HG03139 (cell line): Measurements from ENCODE around the gene TCP11L1.
"Not testable (repeated sequence)": the region's sequence is repeated elsewhere in the genome, so short reads cannot be mapped to it uniquely, and the experiment has no call there.

ENCODE experiments used
- ATAC-seq: cut with Tn5 transposase; IDR thresholded peaks from one replicate; pipeline ENCODE4 v1.9.1; 2021; ENCODE audit not compliant: unreplicated experiment

Gene TCP11L1

GRCh38 chr11:33028537-33028914 lies 10.8 kb upstream of the TCP11L1 start:
- ATAC-seq, result no peak

GRCh38 chr11:33029218-33029617 lies 10.2 kb upstream of the TCP11L1 start:
- not testable (repeated sequence) for ATAC-seq

- ATAC-seq, result no peak
Observed at GRCh38 chr11:33033493-33033892, 5.9 kb upstream of the TCP11L1 start.

GRCh38 chr11:33035011-33035410 lies 4.4 kb upstream of the TCP11L1 start:
- no peak for ATAC-seq

DNA sequence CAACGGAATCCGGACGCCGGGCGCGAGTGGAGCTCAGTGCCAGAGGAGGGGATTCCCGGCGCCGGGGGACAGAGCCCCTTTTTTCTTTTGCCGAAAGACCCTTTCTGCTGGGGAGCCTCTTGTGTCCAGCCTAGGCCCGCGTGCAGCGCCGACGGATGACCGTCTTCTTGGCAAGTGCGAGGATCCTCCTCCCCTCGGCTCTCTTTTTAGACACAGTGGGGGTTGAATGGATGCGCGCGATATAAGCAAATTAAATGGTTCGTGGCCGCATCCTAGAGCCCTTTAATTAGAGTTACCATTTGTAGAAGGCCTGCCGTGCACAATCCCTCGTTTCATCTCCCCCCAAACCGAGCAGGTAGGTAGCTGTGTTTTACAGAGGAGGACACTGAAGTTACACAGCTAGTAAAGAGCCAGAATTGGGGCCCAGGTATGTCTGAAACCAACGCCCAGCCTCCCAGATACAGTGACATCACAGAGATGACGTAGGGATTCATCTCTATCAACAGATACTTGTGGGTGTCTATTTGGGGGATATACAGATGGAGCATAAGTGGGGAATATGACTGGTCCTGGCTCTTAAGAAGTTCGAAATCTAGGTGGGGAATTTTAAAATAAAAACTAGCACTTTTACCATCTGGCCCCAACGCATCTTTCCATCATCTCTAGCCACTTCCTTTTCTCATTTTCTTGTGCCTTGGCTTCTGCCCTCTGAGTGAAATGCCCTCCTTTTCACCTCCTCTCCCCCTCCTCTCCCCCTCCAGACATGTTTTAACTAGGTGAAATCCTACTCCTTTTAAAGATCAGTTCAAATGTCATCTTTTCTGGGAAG lies 875 bp downstream of the TCP11L1 start:
- ATAC-seq, result peak; percentile 8

- ATAC-seq, result no peak
Observed at GRCh38 chr11:33040862-33041453, 1.6 kb downstream of the TCP11L1 start.

DNA sequence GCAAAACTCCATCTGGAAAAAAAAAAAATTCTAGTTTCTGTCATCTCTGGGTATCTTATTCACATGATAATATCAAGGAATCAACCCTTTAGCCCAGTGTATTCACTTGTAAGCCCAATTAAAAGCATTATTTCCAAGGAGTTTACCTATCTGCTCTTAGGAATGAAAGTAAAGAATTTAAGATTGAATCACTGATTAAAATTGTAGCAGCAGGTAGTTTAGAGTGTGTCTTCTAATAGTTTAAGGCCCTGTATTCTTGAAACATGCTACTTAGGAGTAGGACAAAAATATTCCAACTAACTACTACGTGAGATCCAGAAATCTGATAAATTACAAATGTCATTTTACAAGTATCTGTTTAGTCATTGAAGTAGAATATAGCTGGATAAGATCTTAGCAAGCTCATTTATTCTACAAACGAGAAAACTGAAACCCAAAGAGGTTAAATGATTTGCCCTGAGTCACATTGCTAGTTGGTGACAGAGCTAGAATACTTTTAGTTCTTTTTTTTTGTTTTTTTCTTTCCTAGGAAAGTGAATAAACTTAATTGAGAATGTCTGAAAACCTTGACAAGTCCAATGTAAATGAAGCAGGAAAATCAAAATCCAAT lies 4.0 kb downstream of the TCP11L1 start:
- ATAC-seq, result no peak

- ATAC-seq, result no peak
Observed at GRCh38 chr11:33044285-33044756, 4.9 kb downstream of the TCP11L1 start.

- ATAC-seq, result no peak
Observed at GRCh38 chr11:33045551-33046255, 6.3 kb downstream of the TCP11L1 start.

- ATAC-seq, result not testable (repeated sequence)
Observed at GRCh38 chr11:33048701-33049100, 9.3 kb downstream of the TCP11L1 start.

DNA sequence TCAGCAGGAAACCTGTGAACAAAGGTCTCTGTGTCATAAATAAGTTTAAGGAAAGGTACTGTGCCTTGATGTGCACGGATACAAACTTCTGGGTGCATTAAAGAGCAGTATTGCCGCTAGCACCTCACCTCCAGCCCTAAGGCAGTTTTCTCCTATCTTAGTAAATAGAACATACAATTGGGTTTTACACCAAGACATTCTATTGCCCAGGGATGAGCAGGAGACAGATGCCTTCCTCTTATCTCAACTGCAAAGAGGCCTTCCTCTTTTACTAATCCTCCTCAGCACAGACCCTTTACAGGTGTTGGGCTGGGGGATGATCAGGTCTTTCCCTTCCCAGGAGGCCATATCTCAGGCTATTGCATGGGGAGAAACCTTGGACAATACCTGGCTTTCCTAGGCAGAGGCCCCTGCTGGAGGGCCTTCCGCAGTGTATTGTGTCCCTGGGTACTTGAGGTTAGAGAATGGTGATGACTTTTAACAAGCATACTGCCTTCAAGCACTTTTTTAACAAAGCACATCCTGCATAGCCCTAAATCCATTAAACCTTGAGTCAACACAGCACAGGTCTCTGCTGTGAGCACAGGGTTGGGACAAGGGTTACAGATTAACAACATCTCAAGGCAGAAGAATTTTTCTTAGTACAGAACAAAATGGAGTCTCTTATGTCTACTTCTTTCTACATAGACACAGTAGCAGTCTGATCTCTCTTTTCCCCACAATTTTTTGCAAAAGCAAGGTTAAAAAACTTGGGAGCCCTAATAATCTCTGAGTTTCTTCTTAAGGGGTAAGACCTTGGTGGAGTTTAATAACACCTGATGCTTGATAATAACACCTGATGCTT lies 10.4 kb downstream of the TCP11L1 start:
- ATAC-seq, result not testable (repeated sequence)

GRCh38 chr11:33052231-33052630 lies 12.9 kb downstream of the TCP11L1 start:
- ATAC-seq, result no peak

DNA sequence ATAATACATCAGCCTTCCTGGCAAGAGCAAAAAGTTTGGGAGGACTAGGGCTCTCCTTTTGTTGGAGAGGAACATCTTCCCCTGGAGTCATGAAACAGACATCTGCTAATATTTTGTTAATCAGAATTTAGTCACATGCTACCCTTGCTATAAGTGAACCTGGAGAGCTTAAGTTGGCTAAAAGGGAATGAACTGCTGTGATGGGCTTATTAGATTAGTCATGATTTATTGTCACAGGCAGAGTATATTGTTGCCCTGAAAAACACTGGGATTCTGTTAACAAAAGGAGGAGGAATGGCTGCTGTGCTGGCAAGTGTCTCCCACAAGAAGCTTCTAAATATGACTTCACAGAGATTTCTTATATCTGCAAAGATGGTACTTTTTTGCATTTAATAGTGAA lies 16.0 kb downstream of the TCP11L1 start:
- no peak for ATAC-seq

DNA sequence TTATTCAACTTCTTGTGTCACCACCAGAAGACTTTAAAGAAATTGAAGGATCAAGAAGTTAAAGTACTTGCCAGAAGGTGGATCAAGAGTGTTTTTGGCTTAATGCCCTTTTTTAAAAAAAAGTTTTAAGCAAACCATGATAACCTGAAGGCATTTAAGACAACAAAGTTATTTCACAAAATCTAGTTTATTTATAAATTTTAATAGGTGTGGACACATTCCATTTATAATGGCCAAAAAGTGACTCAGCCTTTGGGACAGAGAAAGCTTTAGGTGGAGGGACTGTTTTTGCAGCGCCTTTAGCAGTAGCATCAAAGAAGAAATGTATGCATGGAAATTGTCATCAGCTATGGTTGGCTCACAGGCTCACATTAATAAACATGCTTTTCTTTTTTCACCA lies 17.9 kb downstream of the TCP11L1 start:
- ATAC-seq, result no peak

DNA sequence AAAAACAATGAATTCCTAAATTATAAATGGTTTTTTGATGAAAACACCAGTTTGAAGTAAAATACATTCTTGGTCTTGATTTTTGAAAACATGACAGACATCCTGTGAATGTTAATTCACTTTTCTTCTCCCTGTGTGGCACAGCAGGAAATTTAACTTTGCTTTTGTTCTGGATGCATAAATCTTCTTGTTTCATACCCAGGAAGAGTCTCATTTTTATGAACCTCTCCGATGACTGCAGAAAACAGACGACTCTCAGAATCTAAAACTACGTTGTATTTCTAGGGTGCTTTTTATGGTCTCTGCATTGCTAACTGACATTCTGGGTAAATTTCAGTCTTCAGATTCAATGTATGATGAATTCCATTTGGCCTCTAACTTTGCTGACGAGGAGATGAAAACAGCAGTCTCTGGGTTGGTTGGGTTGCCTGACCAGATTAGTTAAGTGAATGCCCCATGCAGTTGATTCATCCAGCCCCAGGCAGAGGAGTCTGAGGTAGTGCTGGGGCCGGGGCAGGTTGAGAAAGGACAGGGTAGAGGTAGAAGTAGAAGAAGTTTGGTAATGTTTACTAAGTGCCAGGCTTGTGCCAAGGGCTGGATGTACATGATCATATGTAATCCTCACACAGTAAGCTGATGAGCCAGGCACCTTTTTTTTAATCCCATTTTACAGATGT lies 20.1 kb downstream of the TCP11L1 start:
- ATAC-seq, result no peak

GRCh38 chr11:33060271-33060670 lies 20.9 kb downstream of the TCP11L1 start:
- ATAC-seq, result no peak

GRCh38 chr11:33062137-33062536 lies 22.8 kb downstream of the TCP11L1 start:
- no peak for ATAC-seq

DNA sequence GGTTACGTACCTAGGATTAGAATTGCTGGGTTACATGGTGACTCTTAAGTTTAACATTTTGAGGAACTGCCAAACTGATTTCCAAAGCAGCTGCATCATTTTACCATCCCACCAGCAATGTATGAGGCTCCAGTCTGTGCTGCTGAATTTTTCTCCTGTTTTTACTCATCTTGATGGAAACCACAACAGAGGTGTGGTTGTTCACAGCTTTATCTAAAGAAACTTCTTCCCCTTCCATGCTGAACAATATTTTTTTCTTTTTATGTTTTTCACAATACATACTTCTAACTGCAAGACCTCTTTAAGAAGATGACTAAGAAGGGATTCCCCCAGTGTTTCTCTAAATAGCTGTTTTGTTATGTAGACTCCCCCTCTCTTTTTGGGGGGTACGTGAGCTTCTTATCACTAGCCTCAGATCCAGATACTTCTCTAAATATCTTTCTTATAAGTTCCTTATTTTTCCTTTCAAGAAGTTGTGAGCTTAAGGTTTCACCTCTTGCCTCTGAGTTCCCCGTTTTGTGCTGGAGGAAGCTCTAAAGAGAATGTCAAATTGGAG lies 24.0 kb downstream of the TCP11L1 start:
- no peak for ATAC-seq

GRCh38 chr11:33064033-33064825 lies 24.9 kb downstream of the TCP11L1 start:
- no peak for ATAC-seq
